Measurements from ENCODE around the gene ENGASE. TPM values are rescaled to one million over a fixed set of nuclear protein-coding genes. Genes with fewer than 3 reads are reported as not detected.
A peak's percentile ranks its signal among the peaks of the same experiment; 100 is the strongest.

ENGASE gene
- total and polyA plus RNA-seq, 2 of the 8 experiments (the other 6 are each of a cell fraction or from before 2014, with no cell fraction given): 9.3 to 36.1 TPM

- H3K79me2 ChIP-seq (ENCODE audit: control insufficient read depth in 1 of 2, insufficient read depth in 2 of 2, low read length in 2 of 2): no peaks in the 10 kb centered on the region
- H3K23ac ChIP-seq (ENCODE audit: insufficient read length): no peak overlapping the region
- no peak overlapping the region for H4K91ac ChIP-seq (replicated peaks; ENCODE audit: insufficient read length, low read length)
- H4K5ac ChIP-seq (ENCODE audit: insufficient read length, low read depth, low read length): no peak overlapping the region
- no peak for FAIRE-seq
- H3K27me3 ChIP-seq (replicated peaks in 1 of 4; ENCODE audit: control insufficient read depth in 3 of 4, extremely low read depth in 1 of 4, insufficient read depth in 3 of 4, low read length in 3 of 4): peaks cover 6 to 50% (median 41%) of the 10 kb centered on the region in 4 experiments
- no peak overlapping the region for H2AFZ ChIP-seq (ENCODE audit: low read length)
- H3K4me3 ChIP-seq (ENCODE audit: extremely low read depth in 1 of 4, insufficient read depth in 2 of 4, low read depth in 3 of 4, low read length in 4 of 4): no peak overlapping the region
- no peak overlapping the region for H4K8ac ChIP-seq (ENCODE audit: extremely low read depth, insufficient read depth, low read length)
- H3K4me2 ChIP-seq (ENCODE audit: insufficient read depth in 1 of 2, low read depth in 2 of 2, low read length in 2 of 2): no peak overlapping the region
- no peak overlapping the region for H2BK20ac ChIP-seq (ENCODE audit: low read length)
- no peak overlapping the region for H2BK15ac ChIP-seq (ENCODE audit: low read length)
- H3K9me3 ChIP-seq (ENCODE audit: insufficient read depth in 2 of 2, low read depth in 1 of 2, low read length in 1 of 2): no peaks in the 10 kb centered on the region
- H3K9ac ChIP-seq (replicated peaks in 1 of 4; ENCODE audit: extremely low read depth in 1 of 4, low read depth in 3 of 4, low read length in 3 of 4): no peak overlapping the region
- POLR2A ChIA-PET (ENCODE audit: partially characterized antibody): interaction anchor here (1.2 kb wide), 1 partner anchor 26 kb away, joined by 3 read pairs; no protein-coding TSS in a partner anchor
- H3K18ac ChIP-seq (ENCODE audit: extremely low read depth, low read length): no peak overlapping the region
- no peaks in the 10 kb centered on the region for H3K79me1 ChIP-seq (ENCODE audit: low read depth, low read length)
- H2BK12ac ChIP-seq (ENCODE audit: low read depth, low read length): no peak overlapping the region
- H3K23me2 ChIP-seq (ENCODE audit: low read depth, low read length): peaks cover 9% of the 10 kb centered on the region; the same call in 1 of the 2 replicates
- H3K4ac ChIP-seq (replicated peaks; ENCODE audit: insufficient read length, low read depth, low read length): no peak overlapping the region
- no peak overlapping the region for H3K27ac ChIP-seq (ENCODE audit: low read depth, low read length)
- CTCF ChIA-PET (ENCODE audit: partially characterized antibody): interaction anchor here (1.0 to 6.3 kb wide), 13 partner anchors 8 to 59 kb away, joined by 3 to 55 read pairs (median 3); no protein-coding TSS in a partner anchor
- no peak overlapping the region for H2AK5ac ChIP-seq (ENCODE audit: low read depth, low read length)
- no peak overlapping the region for H2BK120ac ChIP-seq (replicated peaks; ENCODE audit: low read depth, low read length)
- no peaks in the 10 kb centered on the region for H3K36me3 ChIP-seq (ENCODE audit: control insufficient read depth in 2 of 4, insufficient read depth in 4 of 4, low read length in 3 of 4)
- no peak for DNase-seq (ENCODE audit: low read depth in 1 of 2, low spot score in 2 of 2)
- H3K4me1 ChIP-seq (replicated peaks in 1 of 4; ENCODE audit: control insufficient read depth in 3 of 4, insufficient read depth in 4 of 4, low read length in 3 of 4): peaks cover 0 to 5% (median under 1%) of the 10 kb centered on the region in 4 experiments; a peak in 3 of 7 replicates
- peaks cover 1 to 2% of the 10 kb centered on the region in 2 experiments for H4K20me1 ChIP-seq (replicated peaks in 1 of 2; ENCODE audit: control insufficient read depth in 1 of 2, insufficient read depth in 2 of 2, low read length in 2 of 2)
- no peak overlapping the region for H2BK5ac ChIP-seq (ENCODE audit: low read depth, low read length)
- no peak overlapping the region for H3K56ac ChIP-seq (replicated peaks; ENCODE audit: insufficient read length, low read depth, low read length)
- no peak overlapping the region for H3K14ac ChIP-seq (ENCODE audit: insufficient read length)
- 89% methylated on average over 16 of the region's 17 CpGs; no CpG with 5 or more reads in 1 of the 2 experiments for WGBS, 2 experiments (ENCODE audit: extremely low coverage in 1 of 2, insufficient coverage in 1 of 2, insufficient read length in 1 of 2, insufficient replicate concordance in 2 of 2, low coverage in 1 of 2, low lambda C conversion rate in 2 of 2, missing lambda C conversion rate in 1 of 2)
- TF ChIP-seq TBP (IDR thresholded peaks at IDR 0.05; ENCODE audit: low read depth, low read length) (no peak), RAD21 (IDR thresholded peaks at IDR 0.05 in 1 of 2, conservative IDR thresholded peaks at IDR 0.05 in 1 of 2; ENCODE audit: low read depth in 2 of 2, low read length in 2 of 2) (peak in 1 of 2 experiments; percentile 16; a peak in 1 of 4 replicates), EZH2 (IDR thresholded peaks at IDR 0.05; ENCODE audit: low read depth, low read length, severe bottlenecking) (peak; percentile 23), BACH1 (IDR thresholded peaks at IDR 0.05; ENCODE audit: low read length) (no peak), USF2 (IDR thresholded peaks at IDR 0.05; ENCODE audit: low read length) (no peak), JUN (IDR thresholded peaks at IDR 0.05; ENCODE audit: low read depth, low read length) (no peak), CTCF (IDR thresholded peaks at IDR 0.05; ENCODE audit: control extremely low read depth in 1 of 3, insufficient read depth in 1 of 3, low read depth in 1 of 3, low read length in 3 of 3) (peak; percentile 21 to 33 (median 24); a peak in 3 of 4 replicates)
Measured at GRCh38 chr17:79028496-79029326, 45.9 kb upstream of the ENGASE start.
